HEK293 (cell line): Measurements from ENCODE around the gene CST7.

Source experiments
- CTCF ChIA-PET: fragments of 350-600 bp; formaldehyde crosslinking; extraction: SDS; loops from one replicate; lab custom pipeline; 2021; ENCODE audit warnings: antibody characterized with exemption; lab: Yijun Ruan, JAX
- POLR2A ChIA-PET: fragments of 300-600 bp; formaldehyde crosslinking; extraction: SDS; loops from one replicate; lab custom pipeline; 2020; ENCODE audit warnings: antibody characterized with exemption, inconsistent platforms; lab: Yijun Ruan, JAX
- H3K27ac ChIP-seq: fragments of 200-500 bp; sonication (Bioruptor generic); 2 replicates; pipeline ENCODE4 v1.5.1; 2014; ENCODE audit warnings: low read depth, low read length, control low read depth, inconsistent platforms; ENCODE audit errors: extremely low read depth
- H3K36me3 ChIP-seq, 2 experiments: fragments of 200-500 bp in 1 of 2; sonication (Bioruptor generic) in 1 of 2; 1 replicate in 1 of 2; 2 replicates in 1 of 2; pipeline ENCODE4 v1.5.1; 2014 to 2017; ENCODE audit warnings: inconsistent platforms in 2 of 2, low read length in 2 of 2; ENCODE audit not compliant: control insufficient read depth in 2 of 2, insufficient read depth in 1 of 2
- H3K4me1 ChIP-seq: fragments of 200-500 bp; sonication (Bioruptor generic); 2 replicates; pipeline ENCODE4 v1.5.1; 2014; ENCODE audit warnings: mild to moderate bottlenecking, low read length, inconsistent platforms; ENCODE audit not compliant: control insufficient read depth, insufficient read depth
- H3K4me3 ChIP-seq: 2 replicates; pipeline ENCODE4 v1.5.1; 2011; ENCODE audit warnings: low read depth, mild to moderate bottlenecking, control low read depth, low read length, moderate library complexity
- H3K9me3 ChIP-seq: fragments of 200-500 bp; sonication (Bioruptor generic); 2 replicates; pipeline ENCODE4 v1.5.1; 2014; ENCODE audit warnings: low read depth, low read length, inconsistent platforms; ENCODE audit not compliant: control insufficient read depth, insufficient read depth
- GFI1B ChIP-seq: fragments of 450-650 bp; formaldehyde crosslinking; IDR thresholded peaks from 2 replicates; pipeline ENCODE4 v1.5.1; 2016; ENCODE audit warnings: missing biosample characterization, missing genetic modification characterization
- GLIS1 ChIP-seq: fragments of 450-650 bp; formaldehyde crosslinking; IDR thresholded peaks from 2 replicates; pipeline ENCODE4 v1.5.1; 2016; ENCODE audit warnings: missing biosample characterization, missing genetic modification characterization
- HOXA7 ChIP-seq: sonication (generic); formaldehyde crosslinking; IDR thresholded peaks from 2 replicates; pipeline ENCODE4 v1.8.1; 2022; ENCODE audit warnings: missing genetic modification reagents, borderline replicate concordance
- MEIS1 ChIP-seq: sonication (generic); formaldehyde crosslinking; IDR thresholded peaks from 2 replicates; pipeline ENCODE4 v1.8.1; 2022; ENCODE audit warnings: missing genetic modification reagents, mild to moderate bottlenecking, borderline replicate concordance
- OSR2 ChIP-seq: fragments of 450-650 bp; formaldehyde crosslinking; IDR thresholded peaks from 2 replicates; pipeline ENCODE4 v1.5.1; 2016; ENCODE audit warnings: missing biosample characterization, missing genetic modification characterization
- PRDM1 ChIP-seq: fragments of 450-650 bp; formaldehyde crosslinking; IDR thresholded peaks from 2 replicates; pipeline ENCODE4; 2016; ENCODE audit warnings: missing biosample characterization, missing genetic modification characterization
- SP3 ChIP-seq: fragments of 450-650 bp; formaldehyde crosslinking; IDR thresholded peaks from 2 replicates; pipeline ENCODE4 v1.5.1; 2016; ENCODE audit warnings: missing biosample characterization, missing genetic modification characterization
- ZBTB17 ChIP-seq: fragments of 450-650 bp; formaldehyde crosslinking; IDR thresholded peaks from 2 replicates; pipeline ENCODE4 v1.5.1; 2016; ENCODE audit warnings: missing biosample characterization, missing genetic modification characterization
- ZBTB21 ChIP-seq: fragments of 450-650 bp; formaldehyde crosslinking; IDR thresholded peaks from 2 replicates; pipeline ENCODE4 v1.5.1; 2017; ENCODE audit warnings: missing biosample characterization, missing genetic modification characterization
- ZEB2 ChIP-seq: fragments of 450-650 bp; formaldehyde crosslinking; IDR thresholded peaks from 2 replicates; pipeline ENCODE4 v1.5.1; 2016; ENCODE audit warnings: missing biosample characterization, missing genetic modification characterization
- ZFP3 ChIP-seq: fragments of 450-650 bp; formaldehyde crosslinking; IDR thresholded peaks from 2 replicates; pipeline ENCODE4 v1.5.1; 2016; ENCODE audit warnings: low read depth, missing biosample characterization, missing genetic modification characterization
- ZIC2 ChIP-seq: fragments of 450-650 bp; formaldehyde crosslinking; IDR thresholded peaks from 2 replicates; pipeline ENCODE4 v1.5.1; 2016; ENCODE audit warnings: missing biosample characterization, missing genetic modification characterization
- ZNF114 ChIP-seq: fragments of 450-650 bp; formaldehyde crosslinking; IDR thresholded peaks from 2 replicates; pipeline ENCODE4 v1.5.0; 2017; ENCODE audit warnings: missing biosample characterization, missing genetic modification characterization
- ZNF133 ChIP-seq: fragments of 450-650 bp; formaldehyde crosslinking; IDR thresholded peaks from 2 replicates; pipeline ENCODE4 v1.5.1; 2016; ENCODE audit warnings: missing biosample characterization, missing genetic modification characterization
- ZNF175 ChIP-seq: fragments of 450-650 bp; formaldehyde crosslinking; IDR thresholded peaks from 2 replicates; pipeline ENCODE4 v1.5.1; 2016; ENCODE audit warnings: missing biosample characterization, missing genetic modification characterization
- ZNF184 ChIP-seq: fragments of 450-650 bp; IDR thresholded peaks from 2 replicates; pipeline ENCODE4 v1.5.1; 2018; ENCODE audit warnings: missing biosample characterization, mild to moderate bottlenecking, missing genetic modification characterization
- ZNF211 ChIP-seq: fragments of 450-650 bp; formaldehyde crosslinking; IDR thresholded peaks from 2 replicates; pipeline ENCODE4 v1.5.1; 2016; ENCODE audit warnings: low read depth, missing biosample characterization, missing genetic modification characterization
- ZNF214 ChIP-seq: fragments of 450-650 bp; formaldehyde crosslinking; IDR thresholded peaks from 2 replicates; pipeline ENCODE4 v1.5.1; 2017; ENCODE audit warnings: missing biosample characterization, mild to moderate bottlenecking, missing genetic modification characterization, borderline replicate concordance
- ZNF223 ChIP-seq: fragments of 450-650 bp; formaldehyde crosslinking; IDR thresholded peaks from 2 replicates; pipeline ENCODE4 v1.5.1; 2016; ENCODE audit warnings: missing biosample characterization, missing genetic modification characterization
- ZNF239 ChIP-seq: fragments of 450-650 bp; formaldehyde crosslinking; IDR thresholded peaks from 2 replicates; pipeline ENCODE4 v1.5.1; 2016; ENCODE audit warnings: missing biosample characterization, missing genetic modification characterization
- ZNF24 ChIP-seq: fragments of 450-650 bp; formaldehyde crosslinking; IDR thresholded peaks from 2 replicates; pipeline ENCODE4 v1.5.1; 2016; ENCODE audit warnings: missing biosample characterization, missing genetic modification characterization
- ZNF423 ChIP-seq: fragments of 450-650 bp; formaldehyde crosslinking; IDR thresholded peaks from 2 replicates; pipeline ENCODE4 v1.5.1; 2016; ENCODE audit warnings: missing biosample characterization, missing genetic modification characterization
- ZNF521 ChIP-seq: fragments of 450-650 bp; formaldehyde crosslinking; IDR thresholded peaks from 2 replicates; pipeline ENCODE4 v1.5.1; 2017; ENCODE audit warnings: missing biosample characterization, mild to moderate bottlenecking, missing genetic modification characterization
- ZNF544 ChIP-seq: fragments of 450-650 bp; formaldehyde crosslinking; IDR thresholded peaks from 2 replicates; pipeline ENCODE4 v1.5.0; 2017; ENCODE audit warnings: missing biosample characterization, missing genetic modification characterization
- ZNF654 ChIP-seq: fragments of 450-650 bp; formaldehyde crosslinking; IDR thresholded peaks from 2 replicates; pipeline ENCODE4 v1.5.1; 2016; ENCODE audit warnings: low read depth, missing biosample characterization, missing genetic modification characterization
- ZNF670 ChIP-seq: fragments of 450-650 bp; formaldehyde crosslinking; IDR thresholded peaks from 2 replicates; pipeline ENCODE4 v1.5.1; 2016; ENCODE audit warnings: missing biosample characterization, missing genetic modification characterization, low read depth
- ZNF777 ChIP-seq: fragments of 450-650 bp; formaldehyde crosslinking; IDR thresholded peaks from 2 replicates; pipeline ENCODE4 v1.5.1; 2017; ENCODE audit warnings: missing biosample characterization, missing genetic modification characterization, borderline replicate concordance
- TF ChIP-seq, protein P1 (sequence below): fragments of 450-650 bp; formaldehyde crosslinking; IDR thresholded peaks from 2 replicates; pipeline ENCODE4 v1.5.1; 2016; ENCODE audit warnings: missing biosample characterization, missing genetic modification characterization

Gene CST7

DNA sequence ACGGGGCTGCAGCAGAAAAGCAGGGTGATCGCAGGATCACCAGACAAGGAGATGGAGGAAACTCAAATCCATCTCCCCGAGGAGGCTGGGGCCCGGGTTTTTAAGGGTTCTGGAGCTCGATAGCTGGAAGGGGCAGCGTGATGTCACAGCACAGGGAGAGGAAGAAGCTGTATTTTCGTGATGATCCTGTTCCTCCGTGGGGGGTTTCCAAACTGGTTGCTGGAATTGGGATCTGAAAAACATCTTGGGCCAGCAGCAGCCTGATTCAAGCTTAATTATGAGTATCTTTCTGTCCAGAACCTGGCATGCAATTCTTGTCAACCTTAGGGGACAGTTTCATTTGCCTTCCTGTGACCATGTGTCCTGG is 4.1 kb downstream of the CST7 start:
- TF ChIP-seq ZBTB17: no peak
- TF ChIP-seq ZNF223: no peak
- no peak for TF ChIP-seq ZNF133
- TF ChIP-seq ZNF521 (tag by site-specific recombination): no peak
- TF ChIP-seq SP3 (tag by site-specific recombination): no peak
- no peak for TF ChIP-seq ZFP3
- no peak for TF ChIP-seq GLIS1
- no peak for TF ChIP-seq ZNF654 (tag by site-specific recombination)
- no peak for TF ChIP-seq ZNF239 (tag by site-specific recombination)
- TF ChIP-seq ZNF24: no peak
- no peak for TF ChIP-seq ZBTB21 (tag by site-specific recombination)
- no peak for TF ChIP-seq ZNF184 (tag by site-specific recombination)
- no peak for TF ChIP-seq ZNF175 (tag by site-specific recombination)
- TF ChIP-seq ZNF423 (tag by site-specific recombination): no peak
- no peak for TF ChIP-seq ZNF777 (tag by site-specific recombination)
- no peak for TF ChIP-seq GFI1B
- ChIA-PET POLR2A (no interaction called here), CTCF (no interaction called here)
- H3K9me3 ChIP-seq: no peaks in the 10 kb centered on the region
- no peaks in the 10 kb centered on the region for H3K4me1 ChIP-seq
- peaks cover 0 to 11% of the 10 kb centered on the region in 2 experiments; a peak in 1 of 3 replicates for H3K36me3 ChIP-seq
- no peak overlapping the region for H3K27ac ChIP-seq
- H3K4me3 ChIP-seq: no peak overlapping the region

DNA sequence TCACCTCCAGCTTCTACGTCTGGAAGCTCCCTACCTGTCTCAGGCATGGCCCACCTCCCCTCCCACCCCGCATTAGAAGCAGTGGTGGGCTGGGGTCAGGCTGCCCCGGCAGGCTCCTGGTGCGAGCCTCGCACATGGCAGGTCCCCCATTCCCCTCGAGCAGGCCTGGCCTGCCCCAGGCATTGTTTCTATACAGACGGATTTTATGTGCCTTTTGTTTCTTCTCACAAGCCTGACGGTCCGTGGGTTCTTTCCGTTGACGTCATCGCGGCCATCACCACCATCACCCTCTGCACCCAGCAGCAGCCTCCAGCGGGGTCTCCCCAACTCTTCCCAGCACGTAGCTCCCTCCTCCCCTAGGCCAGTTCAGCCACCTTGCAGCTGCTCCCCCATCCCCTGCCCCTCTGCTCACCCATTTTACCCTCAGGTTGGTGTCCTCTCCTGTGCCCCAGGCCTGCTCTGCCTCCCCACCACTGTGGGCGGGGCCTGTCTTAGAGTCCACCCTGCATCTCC is 4.6 kb downstream of the CST7 start:
- POLR2A ChIA-PET: no interaction called here
- TF ChIP-seq OSR2 (tag by site-specific recombination) (no peak), HOXA7 (CRISPR knock-in tag) (no peak), ZNF175 (tag by site-specific recombination) (no peak), ZNF544 (tag by site-specific recombination) (no peak), ZNF670 (tag by site-specific recombination) (no peak), ZIC2 (tag by site-specific recombination) (no peak), MEIS1 (CRISPR knock-in tag) (no peak), ZNF114 (tag by site-specific recombination) (no peak), ZNF211 (tag by site-specific recombination) (no peak), ZEB2 (tag by site-specific recombination) (no peak), ZNF214 (tag by site-specific recombination) (no peak), PRDM1 (tag by site-specific recombination) (no peak)
- TF ChIP-seq, protein P1, sequence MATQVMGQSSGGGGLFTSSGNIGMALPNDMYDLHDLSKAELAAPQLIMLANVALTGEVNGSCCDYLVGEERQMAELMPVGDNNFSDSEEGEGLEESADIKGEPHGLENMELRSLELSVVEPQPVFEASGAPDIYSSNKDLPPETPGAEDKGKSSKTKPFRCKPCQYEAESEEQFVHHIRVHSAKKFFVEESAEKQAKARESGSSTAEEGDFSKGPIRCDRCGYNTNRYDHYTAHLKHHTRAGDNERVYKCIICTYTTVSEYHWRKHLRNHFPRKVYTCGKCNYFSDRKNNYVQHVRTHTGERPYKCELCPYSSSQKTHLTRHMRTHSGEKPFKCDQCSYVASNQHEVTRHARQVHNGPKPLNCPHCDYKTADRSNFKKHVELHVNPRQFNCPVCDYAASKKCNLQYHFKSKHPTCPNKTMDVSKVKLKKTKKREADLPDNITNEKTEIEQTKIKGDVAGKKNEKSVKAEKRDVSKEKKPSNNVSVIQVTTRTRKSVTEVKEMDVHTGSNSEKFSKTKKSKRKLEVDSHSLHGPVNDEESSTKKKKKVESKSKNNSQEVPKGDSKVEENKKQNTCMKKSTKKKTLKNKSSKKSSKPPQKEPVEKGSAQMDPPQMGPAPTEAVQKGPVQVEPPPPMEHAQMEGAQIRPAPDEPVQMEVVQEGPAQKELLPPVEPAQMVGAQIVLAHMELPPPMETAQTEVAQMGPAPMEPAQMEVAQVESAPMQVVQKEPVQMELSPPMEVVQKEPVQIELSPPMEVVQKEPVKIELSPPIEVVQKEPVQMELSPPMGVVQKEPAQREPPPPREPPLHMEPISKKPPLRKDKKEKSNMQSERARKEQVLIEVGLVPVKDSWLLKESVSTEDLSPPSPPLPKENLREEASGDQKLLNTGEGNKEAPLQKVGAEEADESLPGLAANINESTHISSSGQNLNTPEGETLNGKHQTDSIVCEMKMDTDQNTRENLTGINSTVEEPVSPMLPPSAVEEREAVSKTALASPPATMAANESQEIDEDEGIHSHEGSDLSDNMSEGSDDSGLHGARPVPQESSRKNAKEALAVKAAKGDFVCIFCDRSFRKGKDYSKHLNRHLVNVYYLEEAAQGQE (tag by site-specific recombination): no peak

More for the DNA sequence above, 4.6 kb downstream of the CST7 start:
- Histone ChIP-seq H3K4me3 (no peak overlapping the region), H3K9me3 (no peaks in the 10 kb centered on the region), H3K27ac (no peak overlapping the region), H3K4me1 (no peaks in the 10 kb centered on the region), H3K36me3 (peaks cover 0 to 15% of the 10 kb centered on the region in 2 experiments; a peak in 1 of 3 replicates)
- CTCF ChIA-PET: interaction anchor here (0.6 to 0.7 kb wide), 2 partner anchors 11 to 345 kb away, joined by 3 to 4 read pairs; no protein-coding TSS in a partner anchor
